LNCaP clone FGC (cell line): ENCODE measurements around the gene PPP2R2D.
"Not testable (repeated sequence)": the region's sequence is repeated elsewhere in the genome, so short reads cannot be mapped to it uniquely, and the experiment has no call there.

ENCODE experiments used
- DNase-seq: peaks from one replicate; pipeline ENCODE4 v3.0.0-alpha.2; 2011; ENCODE audit warnings: low read depth
- H3K4me3 ChIP-seq: 2 replicates; pipeline ENCODE4 v1.5.1; 2011; ENCODE audit warnings: mild to moderate bottlenecking, low read depth, low read length, control low read depth
- TF ChIP-seq, protein P1 (sequence below): IDR thresholded peaks from 2 replicates; pipeline ENCODE4 v1.5.1; 2012; ENCODE audit warnings: mild to moderate bottlenecking; ENCODE audit not compliant: control insufficient read depth, insufficient read depth; ENCODE audit errors: extremely low read depth

The PPP2R2D gene

DNA sequence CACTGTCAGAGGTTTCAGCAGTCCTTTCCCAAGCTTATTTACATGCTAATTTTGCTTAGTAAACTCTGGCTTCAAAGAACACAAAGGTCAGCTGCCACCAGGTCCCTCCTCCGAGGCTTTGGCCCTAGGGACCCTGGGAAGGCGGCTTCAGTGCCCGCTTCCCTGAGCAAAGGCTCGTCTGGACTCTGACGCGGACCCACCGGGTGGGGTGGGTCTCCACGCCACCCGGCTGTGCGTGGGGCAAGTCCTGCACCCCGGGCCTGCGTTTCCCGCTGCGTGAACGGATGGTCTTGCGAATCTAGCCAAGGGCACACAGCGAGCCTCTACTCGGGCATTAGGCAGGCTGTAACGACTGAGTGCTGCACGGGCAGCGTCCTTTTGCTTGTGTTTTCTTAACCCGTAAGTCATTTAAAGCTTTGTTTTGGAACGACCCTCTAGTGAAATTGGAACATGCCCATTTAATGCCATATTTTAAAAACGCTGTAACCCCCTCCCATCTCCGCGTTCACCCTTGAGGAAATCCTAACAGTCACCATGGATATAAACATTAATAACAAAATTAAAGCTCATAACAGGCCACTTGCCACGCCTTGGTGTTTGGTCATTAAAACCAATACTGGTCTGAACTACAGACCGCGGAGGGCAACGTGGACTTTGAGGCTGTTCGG lies 80.1 kb downstream of the PPP2R2D start:
- TF ChIP-seq, protein P1, sequence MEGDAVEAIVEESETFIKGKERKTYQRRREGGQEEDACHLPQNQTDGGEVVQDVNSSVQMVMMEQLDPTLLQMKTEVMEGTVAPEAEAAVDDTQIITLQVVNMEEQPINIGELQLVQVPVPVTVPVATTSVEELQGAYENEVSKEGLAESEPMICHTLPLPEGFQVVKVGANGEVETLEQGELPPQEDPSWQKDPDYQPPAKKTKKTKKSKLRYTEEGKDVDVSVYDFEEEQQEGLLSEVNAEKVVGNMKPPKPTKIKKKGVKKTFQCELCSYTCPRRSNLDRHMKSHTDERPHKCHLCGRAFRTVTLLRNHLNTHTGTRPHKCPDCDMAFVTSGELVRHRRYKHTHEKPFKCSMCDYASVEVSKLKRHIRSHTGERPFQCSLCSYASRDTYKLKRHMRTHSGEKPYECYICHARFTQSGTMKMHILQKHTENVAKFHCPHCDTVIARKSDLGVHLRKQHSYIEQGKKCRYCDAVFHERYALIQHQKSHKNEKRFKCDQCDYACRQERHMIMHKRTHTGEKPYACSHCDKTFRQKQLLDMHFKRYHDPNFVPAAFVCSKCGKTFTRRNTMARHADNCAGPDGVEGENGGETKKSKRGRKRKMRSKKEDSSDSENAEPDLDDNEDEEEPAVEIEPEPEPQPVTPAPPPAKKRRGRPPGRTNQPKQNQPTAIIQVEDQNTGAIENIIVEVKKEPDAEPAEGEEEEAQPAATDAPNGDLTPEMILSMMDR = no peak
- no peak for DNase-seq
- H3K4me3 ChIP-seq = peak overlapping the region; percentile 69

DNA sequence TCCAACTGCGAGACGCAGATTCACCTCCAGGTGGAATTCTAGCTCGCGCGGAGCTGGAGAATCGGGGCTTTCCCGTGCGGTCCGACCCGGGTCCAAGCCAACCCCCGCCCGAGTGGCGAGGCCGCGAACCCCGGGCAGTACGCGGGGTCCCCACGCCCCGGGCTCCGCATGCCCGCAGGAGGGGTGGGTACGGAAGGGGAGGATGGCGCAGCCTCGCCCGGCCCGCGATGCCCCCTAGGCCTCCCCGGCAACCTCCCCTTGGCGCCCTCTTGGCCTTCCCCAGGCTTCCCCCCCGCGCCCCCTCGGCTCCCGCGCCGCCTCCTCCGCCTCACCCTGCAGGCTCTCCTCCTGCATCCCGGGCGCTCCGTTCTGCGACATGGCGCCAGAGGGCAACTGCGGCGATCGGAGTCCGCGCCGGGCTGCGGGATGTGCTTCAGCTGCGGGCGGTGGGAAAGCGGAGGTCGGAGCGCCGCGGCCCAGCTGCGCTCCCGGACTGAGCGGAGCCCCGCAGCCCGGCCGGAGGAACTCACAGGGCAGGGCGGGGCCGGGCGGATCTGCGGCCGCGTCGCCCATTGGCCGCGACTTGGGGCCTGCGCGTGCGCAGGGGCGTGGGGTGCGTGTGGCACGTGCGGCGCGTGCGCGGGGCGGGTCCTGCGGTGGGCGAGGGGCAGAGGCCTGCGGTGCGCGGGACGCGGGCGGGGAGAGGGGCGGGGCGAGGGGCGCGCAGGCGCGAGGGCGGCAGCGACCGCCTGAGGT lies 80.8 kb downstream of the PPP2R2D start, which contains the start of gene BNIP3:
Gene BNIP3 (minus strand): TSS at position 495 of the 756 bp plus-strand sequence. CDS start 117 bp downstream, at position 378.
- peak within 1 kb of the TSS; percentile 69 for H3K4me3 ChIP-seq
- TF ChIP-seq, protein P1 = peak; percentile 17; the same call in 1 of the 2 replicates
- peak; percentile 79 for DNase-seq

DNA sequence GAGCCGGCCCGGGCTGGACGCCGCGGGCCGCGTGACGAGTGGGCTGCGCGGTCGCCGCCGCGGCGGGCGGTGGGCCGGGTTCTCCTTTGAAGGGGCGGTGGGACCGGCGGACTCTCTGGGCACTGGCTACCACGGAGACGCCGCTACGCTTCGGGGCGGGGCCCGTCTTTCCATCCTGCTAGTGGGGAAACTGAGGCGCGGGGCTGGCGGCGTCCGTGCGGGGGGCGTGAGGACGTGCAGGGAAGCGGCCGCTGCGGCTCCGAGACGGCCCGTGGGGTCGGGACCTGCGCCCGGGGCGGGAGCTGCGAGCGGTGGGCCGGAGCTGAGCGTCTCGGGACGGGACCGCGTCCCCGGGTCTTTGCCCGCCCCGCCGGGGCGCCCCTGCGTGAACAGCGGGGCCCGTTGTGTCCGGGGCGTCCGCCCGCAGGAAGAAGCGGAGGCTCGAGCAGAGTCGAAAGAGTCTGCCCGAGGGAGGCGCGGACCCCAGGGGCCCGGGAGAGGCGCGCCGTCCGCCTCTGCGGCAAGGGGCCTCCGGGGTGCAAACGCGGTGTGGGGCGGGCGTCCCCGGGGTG lies 81.5 kb downstream of the PPP2R2D start:
- TF ChIP-seq, protein P1 = no peak
- no peak for DNase-seq
- peak overlapping the region; percentile 64 for H3K4me3 ChIP-seq

- DNase-seq = no peak
- H3K4me3 ChIP-seq = peak overlapping the region; percentile 64
- TF ChIP-seq, protein P1 = no peak
These were observed 82.0 kb downstream of the PPP2R2D start for GRCh38 chr10:131982796-131983195.

- DNase-seq = no peak
- TF ChIP-seq, protein P1 = no peak
- H3K4me3 ChIP-seq = no peak overlapping the region
These were observed 83.0 kb downstream of the PPP2R2D start for GRCh38 chr10:131983780-131984179.

GRCh38 chr10:131986851-131987250 lies 86.0 kb downstream of the PPP2R2D start:
- DNase-seq, H3K4me3 ChIP-seq: not testable (repeated sequence)

DNA sequence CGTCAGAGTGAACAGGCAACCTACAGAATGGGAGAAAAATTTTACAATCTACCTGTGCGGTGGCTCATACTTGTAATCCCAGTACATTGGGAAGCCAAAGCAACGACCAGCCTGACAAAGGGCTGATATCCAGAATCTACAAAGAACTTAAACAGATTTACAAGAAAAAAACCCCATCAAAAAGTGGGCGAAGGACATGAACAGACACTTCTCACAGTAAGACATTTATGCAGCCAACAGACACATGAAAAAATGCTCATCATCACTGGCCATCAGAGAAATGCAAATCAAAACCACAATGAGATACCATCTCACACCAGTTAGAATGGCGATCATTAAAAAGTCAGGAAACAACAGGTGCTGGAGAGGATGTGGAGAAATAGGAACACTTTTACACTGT lies 86.5 kb downstream of the PPP2R2D start:
- not testable (repeated sequence) for DNase-seq, H3K4me3 ChIP-seq

DNA sequence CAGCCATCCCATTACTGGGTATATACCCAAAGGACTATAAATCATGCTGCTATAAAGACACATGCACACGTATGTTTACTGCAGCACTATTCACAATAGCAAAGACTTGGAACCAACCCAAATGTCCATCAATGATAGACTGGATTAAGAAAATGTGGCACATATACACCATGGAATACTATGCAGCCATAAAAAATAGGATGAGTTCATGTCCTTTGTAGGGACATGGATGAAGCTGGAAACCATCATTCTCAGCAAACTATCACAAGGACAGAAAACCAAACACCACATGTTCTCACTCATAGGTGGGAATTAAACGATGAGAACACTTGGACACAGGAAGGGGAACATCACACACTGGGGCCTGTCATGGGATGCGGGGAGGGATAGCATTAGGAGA lies 87.0 kb downstream of the PPP2R2D start:
- not testable (repeated sequence) for DNase-seq, H3K4me3 ChIP-seq
